Liver (tissue), 9 donors: ENCODE data around the gene PCNX2. TPM values are rescaled to one million over a fixed set of nuclear protein-coding genes. Genes with fewer than 3 reads are reported as not detected.

Source experiments
- DNase-seq: peaks from one replicate; pipeline ENCODE4 v3.0.0-alpha.2; 2017; ENCODE audit warnings: low spot score
- H3K27ac ChIP-seq, 2 donors: one replicate each; pipeline ENCODE4 v1.7.0; 2013; ENCODE audit warnings: inconsistent platforms in 2 of 2, low read length in 2 of 2, control low read depth in 1 of 2, low read depth in 1 of 2, mild to moderate bottlenecking in 1 of 2
- H3K27me3 ChIP-seq, 4 donors: one replicate each; pipeline versions ENCODE4 v1.6.1 to v1.7.0; 2013; ENCODE audit warnings: low read length in 3 of 4, inconsistent platforms in 1 of 4, mild to moderate bottlenecking in 1 of 4, moderate library complexity in 1 of 4; ENCODE audit not compliant: control insufficient read depth in 4 of 4, insufficient read depth in 4 of 4
- H3K36me3 ChIP-seq, 4 donors: one replicate each; pipeline versions ENCODE4 v1.6.1 to v1.7.0; 2013; ENCODE audit warnings: low read length in 3 of 4, mild to moderate bottlenecking in 3 of 4, low read depth in 1 of 4, moderate library complexity in 1 of 4; ENCODE audit not compliant: control insufficient read depth in 4 of 4, insufficient read depth in 3 of 4
- H3K4me1 ChIP-seq, 4 donors: one replicate each; pipeline versions ENCODE4 v1.6.1 to v1.7.0; 2013; ENCODE audit warnings: low read length in 3 of 4, mild to moderate bottlenecking in 3 of 4, moderate library complexity in 1 of 4; ENCODE audit not compliant: control insufficient read depth in 4 of 4, insufficient read depth in 4 of 4
- H3K4me3 ChIP-seq, 3 donors: one replicate each; pipeline versions ENCODE4 v1.6.1 to v1.7.0; 2013; ENCODE audit warnings: low read length in 3 of 3, control low read depth in 1 of 3, low read depth in 1 of 3, mild to moderate bottlenecking in 1 of 3
- H3K9ac ChIP-seq, 2 donors: one replicate each; pipeline ENCODE4 v1.7.0; 2013; ENCODE audit warnings: low read length in 2 of 2, mild to moderate bottlenecking in 2 of 2, moderate library complexity in 2 of 2, control low read depth in 1 of 2, low read depth in 1 of 2
- H3K9me3 ChIP-seq, 4 donors: one replicate each; pipeline versions ENCODE4 v1.6.1 to v1.7.0; 2013; ENCODE audit warnings: low read length in 3 of 4; ENCODE audit not compliant: control insufficient read depth in 4 of 4
- ATF3 ChIP-seq: IDR thresholded peaks from 2 replicates; pipeline ENCODE4 v1.6.1; 2016; ENCODE audit warnings: antibody characterized with exemption
- CTCF ChIP-seq: fragments of 150-350 bp; IDR thresholded peaks from 2 replicates; pipeline ENCODE4 v1.5.1; 2017; ENCODE audit warnings: improper control_type of control experiment, low read depth, low read length; ENCODE audit not compliant: missing input control
- EGR1 ChIP-seq, 2 donors: IDR thresholded peaks; 2 replicates each; pipeline ENCODE4 v1.6.1; 2016 to 2018; ENCODE audit warnings: antibody characterized with exemption in 2 of 2, low read depth in 2 of 2
- FOXA1 ChIP-seq: IDR thresholded peaks from 2 replicates; pipeline ENCODE4 v1.6.1; 2016; ENCODE audit warnings: antibody characterized with exemption
- FOXA2 ChIP-seq: IDR thresholded peaks from 2 replicates; pipeline ENCODE4 v1.6.1; 2016; ENCODE audit warnings: antibody characterized with exemption
- HNF4A ChIP-seq, 2 donors: conservative IDR thresholded peaks; 2 replicates each; pipeline ENCODE4 v1.6.1; 2016; ENCODE audit warnings: antibody characterized with exemption in 2 of 2, mild to moderate bottlenecking in 2 of 2
- HNF4G ChIP-seq: IDR thresholded peaks from 2 replicates; pipeline ENCODE4 v1.6.1; 2016; ENCODE audit warnings: antibody characterized with exemption
- JUND ChIP-seq, 2 donors: IDR thresholded peaks; 2 replicates each; pipeline ENCODE4 v1.6.1; 2016; ENCODE audit warnings: antibody characterized with exemption in 2 of 2
- MAX ChIP-seq: IDR thresholded peaks from 2 replicates; pipeline ENCODE4 v1.6.1; 2016; ENCODE audit warnings: antibody characterized with exemption
- NR2F2 ChIP-seq: IDR thresholded peaks from 2 replicates; pipeline ENCODE4 v1.6.1; 2016; ENCODE audit warnings: antibody characterized with exemption
- RAD21 ChIP-seq, 2 donors: IDR thresholded peaks; 2 replicates each; pipeline ENCODE4 v1.6.1; 2016; ENCODE audit warnings: antibody characterized with exemption in 2 of 2, mild to moderate bottlenecking in 2 of 2
- REST ChIP-seq: IDR thresholded peaks from 2 replicates; pipeline ENCODE4 v1.6.1; 2016; ENCODE audit warnings: antibody characterized with exemption, mild to moderate bottlenecking
- TAF1 ChIP-seq: conservative IDR thresholded peaks from 2 replicates; pipeline ENCODE4 v1.6.1; 2016; ENCODE audit warnings: antibody characterized with exemption, mild to moderate bottlenecking
- YY1 ChIP-seq: IDR thresholded peaks from 2 replicates; pipeline ENCODE4 v1.6.1; 2016; ENCODE audit warnings: antibody characterized with exemption, mild to moderate bottlenecking
- WGBS: extraction: QIAGEN DNeasy Blood & Tissue Kit; methylation state at CpG from one replicate; pipeline ENCODE4 v1.1.7; 2013; 5-methylcytosine and 5-hydroxymethylcytosine counted together
- polyA plus RNA-seq, 2 donors: library from polyadenylated mRNA; stranded (reverse) in 1 of 2; unstranded in 1 of 2; fragments of 200-250 nt in 1 of 2; fragments of >200 nt in 1 of 2; fragmentation: Nextera tagmentation in 1 of 2; extraction: Ambion mirVana in 1 of 2; gene quantifications; one replicate each; pipeline versions ENCODE4 v1.2.1 to v1.2.3, GENCODE V29; 2013 to 2015
- total RNA-seq, 2 donors: library from RNA; depleted of rRNA; stranded (reverse); fragments of >200 nt; gene quantifications; one replicate each; pipeline ENCODE4 v1.2.3, GENCODE V29; 2014
- donor health status: healthy.
- donor health status: healthy.
- donor health status: healthy.
- donor health status: healthy.
- donor health status: healthy.

The PCNX2 gene
- total and polyA plus RNA-seq, 4 donors, result 0.20 to 3.1 (median 0.92) TPM

GRCh38 chr1:233326319-233326718 lies 30.8 kb upstream of the PCNX2 start:
- Histone ChIP-seq H3K9ac (no peak overlapping the region), H3K27ac (no peak overlapping the region), H3K9me3 (no peaks in the 10 kb centered on the region), H3K36me3 (no peaks in the 10 kb centered on the region), H3K27me3 (no peaks in the 10 kb centered on the region), H3K4me3 (no peak overlapping the region), H3K4me1 (peaks cover 8 to 34% (median 15%) of the 10 kb centered on the region in 4 donors)
- no peak for DNase-seq
- no peak for TF ChIP-seq FOXA2
- TF ChIP-seq FOXA1, result no peak
- no peak for TF ChIP-seq EGR1 (IDR thresholded peaks at IDR 0.05; ENCODE audit: low read depth in 2 of 2)
- TF ChIP-seq NR2F2, result no peak
- TF ChIP-seq RAD21 (IDR thresholded peaks at IDR 0.05), result no peak
- no peak for TF ChIP-seq CTCF
- TF ChIP-seq REST, result no peak
- TF ChIP-seq JUND (IDR thresholded peaks at IDR 0.05), result no peak
- no peak for TF ChIP-seq TAF1
- TF ChIP-seq HNF4A (conservative IDR thresholded peaks at IDR 0.05), result no peak

- TF ChIP-seq MAX (no peak), REST (no peak), YY1 (no peak), NR2F2 (no peak), HNF4A (conservative IDR thresholded peaks at IDR 0.05) (no peak), ATF3 (no peak), TAF1 (no peak), RAD21 (IDR thresholded peaks at IDR 0.05) (no peak), FOXA2 (no peak), HNF4G (no peak)
- Histone ChIP-seq H3K27me3 (no peaks in the 10 kb centered on the region), H3K9me3 (no peaks in the 10 kb centered on the region), H3K4me1 (peaks cover 3 to 13% (median 8%) of the 10 kb centered on the region in 4 donors), H3K36me3 (no peaks in the 10 kb centered on the region), H3K9ac (no peak overlapping the region), H3K4me3 (no peak overlapping the region), H3K27ac (no peak overlapping the region)
- no peak for DNase-seq
- WGBS, result 85% methylated on average over 1 of the region's 1 CpG
Measured at GRCh38 chr1:233323718-233324117, 28.2 kb upstream of the PCNX2 start.
